Activated CD4-positive, alpha-beta T cell treated with anti-CD3 and anti-CD28 coated beads for 24 hours (primary cell): ENCODE results near the gene FAF1.

ENCODE experiments used
- DNase-seq, 2 donors: peaks; one replicate each; pipeline ENCODE4 v3.0.0-alpha.2; 2020; ENCODE audit warnings: low read depth in 2 of 2

FAF1 gene

GRCh38 chr1:50427086-50427817, 532.8 kb downstream of the FAF1 start:
- no peak for DNase-seq

GRCh38 chr1:50426702-50427085, 533.4 kb downstream of the FAF1 start:
- no peak for DNase-seq

- DNase-seq, result no peak
These were observed 533.9 kb downstream of the FAF1 start for GRCh38 chr1:50426108-50426700.

DNA sequence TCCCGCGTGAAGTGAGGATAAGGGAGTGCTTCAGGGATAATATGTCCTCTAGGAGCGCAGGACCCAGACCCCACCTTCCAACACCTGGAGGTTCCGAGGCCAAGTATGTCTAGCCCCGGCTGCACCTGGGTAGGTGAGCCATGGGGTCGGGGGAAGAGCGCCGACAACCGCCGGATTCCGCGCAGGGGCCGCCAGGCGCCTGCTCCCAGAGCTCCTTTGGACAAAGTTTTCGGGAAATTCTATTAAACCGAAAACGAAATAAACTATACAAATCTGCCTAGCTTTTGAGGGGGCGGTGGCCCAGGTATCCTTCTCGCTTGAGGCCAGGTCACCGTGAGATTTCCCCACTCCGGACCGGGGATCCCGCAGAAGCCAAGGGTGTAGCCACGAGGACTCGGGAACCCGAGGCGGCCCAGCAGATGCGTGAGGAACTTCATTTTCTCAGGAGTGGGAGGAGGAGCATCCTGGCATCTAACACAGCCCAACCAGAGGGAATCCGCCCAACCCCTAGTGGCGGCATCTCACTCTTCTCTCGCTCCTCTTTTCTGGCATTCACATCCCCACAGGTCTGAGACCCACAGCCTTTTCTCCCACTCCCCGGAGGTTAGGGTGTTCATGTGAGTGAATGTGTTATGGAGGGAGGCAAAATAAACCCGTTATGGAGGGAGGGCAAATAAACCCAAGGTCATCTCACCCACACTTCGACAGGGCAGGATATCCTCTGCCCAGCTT, 534.5 kb downstream of the FAF1 start:
- DNase-seq, result no peak

- DNase-seq, result no peak
These were observed 535.1 kb downstream of the FAF1 start for GRCh38 chr1:50424884-50425375.

DNA sequence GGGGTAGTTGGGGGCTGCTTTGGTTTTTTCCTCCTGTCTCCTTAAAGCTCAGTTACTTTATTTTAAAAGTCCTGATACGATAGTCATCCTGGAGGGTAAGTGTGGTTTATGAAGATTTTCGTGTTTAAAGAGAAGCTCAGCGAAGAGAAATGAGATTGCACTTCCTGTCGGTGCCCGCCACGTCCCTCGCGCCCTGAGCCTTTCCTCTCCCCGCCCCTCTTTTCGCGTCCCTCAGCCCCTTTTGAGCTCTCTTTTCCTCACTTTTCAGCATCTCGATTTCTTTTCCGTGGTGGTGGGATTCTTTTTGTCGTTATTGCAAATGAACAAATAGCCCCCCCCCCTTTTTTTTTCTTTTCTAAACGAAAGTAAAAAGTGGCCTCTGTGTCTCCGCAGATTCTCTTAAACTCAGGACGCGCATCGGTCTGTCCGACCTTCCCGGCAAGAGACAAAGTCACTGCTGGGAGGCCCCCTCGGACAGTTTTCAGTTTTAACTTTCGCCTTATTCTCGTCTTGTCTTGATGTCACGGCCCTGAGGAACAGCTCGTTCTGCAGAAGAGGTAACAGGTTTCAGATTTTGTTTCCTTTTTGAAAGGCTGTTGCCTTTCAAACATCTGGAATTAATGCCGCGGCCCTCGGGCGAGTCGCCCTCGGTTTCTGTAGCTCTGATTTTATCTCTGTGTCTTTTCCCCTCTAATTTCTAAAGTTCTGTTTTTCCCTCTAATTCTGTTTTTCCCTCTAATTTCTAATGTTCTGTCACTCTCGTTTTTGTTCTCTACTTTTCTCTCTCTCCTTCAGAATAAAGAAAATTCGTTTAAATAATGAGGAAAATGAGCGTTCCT, 535.8 kb downstream of the FAF1 start:
- no peak for DNase-seq

DNA sequence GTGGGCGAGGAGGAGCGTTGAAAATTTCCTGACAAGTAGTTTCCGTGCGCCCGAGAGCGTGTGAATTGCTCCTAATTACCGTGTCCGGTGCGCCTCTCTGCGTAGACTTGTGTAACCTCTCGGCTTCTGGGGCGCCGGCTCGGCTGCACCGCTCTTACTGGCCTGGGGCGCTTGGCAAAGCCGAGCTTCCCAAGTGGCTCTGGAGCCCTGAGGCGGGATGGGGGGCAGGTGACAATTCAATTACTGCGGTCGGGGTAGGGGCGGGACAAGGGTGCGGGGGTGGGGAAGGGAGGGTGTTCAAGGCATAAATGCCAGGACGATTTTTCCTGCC, 536.4 kb downstream of the FAF1 start:
- no peak for DNase-seq

- no peak for DNase-seq
These were observed 537.0 kb downstream of the FAF1 start, which contains the start of gene DMRTA2 for GRCh38 chr1:50422946-50423669. TSS of gene DMRTA2 (minus strand) at chr1:50423443. CDS start at chr1:50421536, 1,907 bp downstream.

GRCh38 chr1:50422675-50422945, 537.5 kb downstream of the FAF1 start:
- no peak for DNase-seq

DNA sequence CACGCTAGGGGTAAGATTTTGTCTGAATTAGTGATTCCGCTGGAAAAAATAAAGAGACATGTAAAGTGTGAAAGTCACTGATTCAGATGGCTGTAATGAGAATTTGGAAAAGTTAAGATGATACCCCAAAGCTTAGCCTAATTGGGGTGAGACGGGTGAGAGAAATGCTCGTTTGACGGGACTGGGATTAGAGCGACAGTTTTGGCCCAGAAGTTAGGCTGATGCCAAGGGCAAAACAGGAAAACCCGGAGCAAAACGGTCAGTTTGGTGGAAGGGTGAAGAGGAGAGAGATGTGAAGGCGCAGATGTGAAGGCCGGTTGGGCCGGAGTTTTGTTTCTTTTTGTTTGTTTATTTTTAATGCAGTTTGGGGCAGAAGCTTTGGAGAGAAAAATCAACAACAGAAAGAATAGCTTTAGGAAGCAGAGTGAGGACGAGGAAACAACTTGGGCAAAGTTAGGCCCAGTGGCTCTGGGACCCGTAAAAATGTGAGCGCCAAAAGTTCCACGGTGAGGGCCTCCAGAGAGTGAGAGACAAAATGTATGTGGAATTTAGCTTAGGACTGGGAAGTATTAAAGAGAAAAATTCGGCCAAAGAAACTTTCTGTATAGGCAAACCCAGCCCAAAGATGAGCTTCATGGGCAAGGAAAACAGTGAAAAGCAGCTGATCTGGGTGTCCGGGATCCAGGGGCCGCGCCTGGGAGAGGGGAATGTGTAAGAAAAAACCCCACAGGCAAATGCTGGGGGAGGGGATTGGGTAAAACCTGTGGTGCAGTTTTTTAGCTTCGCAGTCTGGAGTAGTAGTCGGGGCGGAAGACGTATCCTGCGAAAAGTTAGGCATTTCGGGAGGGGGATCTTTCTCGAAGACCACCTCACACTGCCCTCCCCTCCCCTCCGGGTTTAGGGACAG, 538.0 kb downstream of the FAF1 start:
- no peak for DNase-seq

DNA sequence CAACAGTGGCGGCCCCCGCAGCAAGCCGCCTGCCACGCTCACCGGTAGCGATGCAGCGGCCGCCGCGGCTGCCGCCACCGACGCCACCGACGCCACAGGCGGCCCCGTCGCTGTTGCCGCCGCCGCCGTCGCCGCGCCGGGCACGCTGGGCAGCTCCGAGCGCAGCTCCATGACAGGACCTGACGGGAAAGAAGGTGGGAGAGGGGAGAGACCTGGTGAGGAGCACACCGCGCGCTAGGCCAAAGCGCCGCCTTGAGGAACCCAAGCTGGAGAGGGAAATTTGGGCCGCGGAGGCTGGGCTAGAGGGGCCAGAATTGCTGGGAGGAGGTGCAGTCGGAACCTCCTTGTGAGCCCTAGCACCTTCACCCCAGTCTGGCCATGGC, 538.7 kb downstream of the FAF1 start:
- no peak for DNase-seq

DNA sequence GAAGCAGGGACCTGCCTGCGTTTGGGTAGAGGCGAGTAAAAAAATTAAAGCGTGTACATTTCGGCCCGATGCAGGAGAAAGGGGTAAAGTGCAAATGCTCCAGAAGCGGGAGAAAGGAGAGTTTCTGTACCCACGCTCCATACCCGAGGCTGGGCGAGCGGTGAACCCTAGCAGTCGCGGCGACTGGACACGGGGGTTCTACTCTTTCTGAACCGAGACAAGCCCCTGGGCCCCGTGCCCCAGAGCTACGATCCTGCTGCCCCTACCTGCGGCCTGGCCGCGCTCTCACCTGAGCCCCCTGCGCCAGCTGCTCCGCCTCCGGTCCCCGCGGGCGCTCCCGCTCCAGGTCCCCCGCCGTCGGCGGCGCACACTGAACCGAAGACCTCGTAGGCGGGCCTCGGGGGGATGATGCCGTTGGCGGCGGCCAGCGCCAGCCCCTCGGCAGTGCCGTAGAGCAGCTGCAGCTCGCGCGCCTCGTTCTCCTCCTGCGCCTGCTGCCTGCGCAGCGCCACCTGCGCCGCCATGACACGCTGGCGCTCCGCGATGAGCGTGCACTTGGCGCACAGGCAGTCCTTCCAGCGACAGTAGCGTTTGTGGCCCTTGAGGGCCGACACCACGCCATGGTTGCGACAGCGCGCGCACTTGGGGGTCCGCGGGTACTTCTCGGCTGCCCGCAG, 539.2 kb downstream of the FAF1 start:
- DNase-seq, result no peak

DNA sequence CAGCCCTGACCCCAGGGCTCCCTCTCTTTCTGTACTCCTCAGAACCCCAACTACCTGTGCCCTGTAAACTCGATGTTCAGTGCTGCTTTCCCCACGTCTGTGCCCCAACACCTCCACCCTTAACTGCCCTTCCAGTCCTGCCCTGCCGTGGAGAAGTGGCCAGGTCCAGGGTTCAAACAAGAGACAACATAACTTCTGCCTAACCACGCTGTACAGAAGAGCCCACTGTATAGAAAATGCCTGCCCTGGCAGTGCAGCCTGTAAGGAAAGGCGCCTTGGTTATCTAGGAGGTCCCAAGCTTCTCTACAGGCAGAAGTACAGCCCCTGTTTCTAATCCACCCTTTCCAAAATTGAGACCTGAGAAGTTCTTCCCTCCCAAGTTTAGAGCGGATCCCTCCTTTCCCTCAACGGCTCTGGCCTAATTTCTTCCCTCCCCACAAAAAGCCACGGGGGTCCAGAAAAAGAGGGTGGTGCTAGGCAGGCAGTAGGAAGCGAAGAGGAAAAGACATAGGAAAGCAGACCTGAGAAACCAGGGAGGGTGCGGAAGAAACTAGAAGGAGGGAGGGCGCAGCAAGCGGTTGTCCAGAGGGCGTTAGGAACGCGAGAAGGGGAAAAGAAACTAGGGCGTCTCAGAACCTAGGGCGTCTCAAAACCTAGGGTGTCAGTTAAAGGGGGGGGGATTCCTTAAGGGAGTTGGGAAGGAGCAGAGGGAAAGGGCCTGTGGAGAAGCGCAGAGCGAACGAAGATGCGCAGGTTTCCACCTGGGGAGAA, 540.0 kb downstream of the FAF1 start:
- DNase-seq, result no peak

DNA sequence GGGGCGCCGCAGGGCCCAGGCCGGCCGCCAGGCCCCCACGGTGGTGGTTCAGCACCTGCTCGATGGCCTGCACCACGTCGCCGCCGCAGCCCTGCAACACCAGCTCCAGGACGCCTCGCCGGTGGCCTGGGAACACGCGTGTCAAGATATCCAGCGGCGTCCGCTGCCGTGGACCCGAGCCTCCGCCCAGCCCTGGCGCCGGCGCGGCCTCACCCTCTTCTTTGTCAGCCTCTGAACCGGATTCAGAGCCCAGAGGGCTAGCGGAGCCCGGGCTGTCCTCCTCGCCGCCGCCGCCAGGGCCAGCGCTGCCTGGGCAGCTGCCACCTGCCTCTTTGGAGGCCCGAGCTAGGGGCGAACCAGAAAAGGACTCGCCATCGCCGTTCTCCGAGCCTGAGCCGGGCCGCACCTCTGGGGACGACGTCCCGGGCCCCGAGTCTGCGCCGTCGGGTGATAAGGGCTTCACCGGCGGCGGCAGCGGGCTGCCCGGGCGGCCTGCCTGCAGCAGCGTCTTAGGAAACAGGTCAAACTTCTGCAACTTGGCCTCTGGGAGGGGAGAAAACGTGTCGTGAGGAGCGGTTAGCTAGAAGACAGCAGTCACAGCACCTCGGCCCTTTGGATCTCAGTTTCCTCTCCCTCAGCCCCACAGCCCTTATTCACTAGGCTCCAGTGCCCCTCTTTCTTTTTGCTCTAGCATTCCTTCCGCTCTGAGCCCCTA, 540.7 kb downstream of the FAF1 start:
- no peak for DNase-seq

- no peak for DNase-seq
These were observed 541.4 kb downstream of the FAF1 start for GRCh38 chr1:50418600-50419109.

DNA sequence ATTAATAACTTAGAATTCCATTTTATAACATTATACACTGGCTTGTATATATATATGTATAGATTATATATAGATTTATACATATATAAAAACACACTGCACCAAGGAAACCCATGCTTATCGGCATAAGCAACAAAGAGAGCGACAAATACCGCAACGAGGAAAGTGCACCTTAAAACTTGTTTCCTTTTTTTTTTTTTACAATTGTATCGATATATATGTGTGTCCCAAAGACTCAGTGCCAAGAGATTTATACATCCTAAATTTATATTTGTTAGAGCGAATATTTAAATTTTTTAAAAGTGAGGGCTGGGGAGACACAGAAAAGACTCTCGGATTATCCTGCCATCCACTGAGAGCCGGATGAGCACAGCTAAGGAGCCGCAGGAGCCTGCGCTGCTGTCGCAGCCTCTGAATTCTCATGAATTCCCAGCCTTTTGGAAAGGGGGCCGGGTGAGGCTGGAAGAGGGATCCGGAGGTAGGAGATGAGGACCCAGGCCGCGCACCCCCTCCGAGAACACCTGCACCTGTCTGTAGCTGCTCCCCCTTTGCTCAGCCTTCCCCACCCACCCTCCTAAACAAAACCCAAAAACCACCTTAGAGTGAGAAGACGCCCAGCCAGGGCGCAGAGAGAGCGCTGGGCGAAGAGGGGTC, 542.0 kb downstream of the FAF1 start:
- no peak for DNase-seq

DNA sequence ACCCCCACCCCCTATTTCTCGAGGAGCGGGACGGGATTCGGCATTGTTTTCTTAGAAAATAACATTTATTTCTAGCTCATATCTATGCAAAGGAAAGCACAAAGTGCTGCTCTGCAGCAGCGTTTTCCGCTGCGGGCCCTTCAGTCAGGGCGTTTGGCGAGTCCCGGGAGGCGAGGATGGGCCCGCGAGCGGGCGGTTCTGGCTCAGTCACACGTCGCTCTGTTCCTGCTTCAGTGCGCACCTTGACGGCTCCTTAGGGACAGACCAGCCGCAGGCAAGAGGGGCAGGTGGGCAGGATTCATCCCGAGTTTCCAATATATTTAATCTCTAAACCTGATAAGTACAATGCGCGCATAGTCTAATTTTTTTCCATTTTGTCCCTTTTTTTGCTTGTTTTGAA, 542.6 kb downstream of the FAF1 start:
- DNase-seq, result no peak
